Lung (tissue), 12 donors: ENCODE results near the gene BANF2. TPM values are rescaled to one million over a fixed set of nuclear protein-coding genes. Genes with fewer than 3 reads are reported as not detected.
"Not testable (repeated sequence)": the region's sequence is repeated elsewhere in the genome, so short reads cannot be mapped to it uniquely, and the experiment has no call there.

ENCODE experiments used
- ATAC-seq: fragments of 200-7000 bp; cut with Tn5 transposase; one replicate; pipeline ENCODE4 v1.9.1; 2020; ENCODE audit warnings: moderate number of reproducible peaks; ENCODE audit not compliant: insufficient read depth, low FRiP score
- DNase-seq, 3 donors: peaks; one replicate each; pipeline ENCODE4 v3.0.0-alpha.2; 2013 to 2017
- H3K27ac ChIP-seq, 2 donors: one replicate each; pipeline ENCODE4 v1.5.1; 2013; ENCODE audit warnings: mild to moderate bottlenecking in 2 of 2, moderate library complexity in 2 of 2, control low read depth in 1 of 2, inconsistent platforms in 1 of 2, low read depth in 1 of 2, low read length in 1 of 2
- H3K27me3 ChIP-seq, 3 donors: one replicate each; pipeline ENCODE4 v1.5.1; 2013; ENCODE audit warnings: low read length in 2 of 3; ENCODE audit not compliant: control insufficient read depth in 3 of 3, insufficient read depth in 3 of 3
- H3K36me3 ChIP-seq, 4 donors: one replicate each; pipeline ENCODE4 v1.5.1; 2013; ENCODE audit warnings: low read length in 4 of 4, mild to moderate bottlenecking in 1 of 4, moderate library complexity in 1 of 4; ENCODE audit not compliant: control insufficient read depth in 4 of 4, insufficient read depth in 4 of 4
- H3K4me1 ChIP-seq, 5 donors: one replicate each; pipeline ENCODE4 v1.5.1; 2013; ENCODE audit warnings: low read length in 5 of 5, mild to moderate bottlenecking in 2 of 5, moderate library complexity in 1 of 5; ENCODE audit not compliant: control insufficient read depth in 5 of 5, insufficient read depth in 5 of 5
- H3K4me3 ChIP-seq: one replicate; pipeline ENCODE4 v1.5.1; 2013; ENCODE audit warnings: mild to moderate bottlenecking, control low read depth, moderate library complexity
- H3K9ac ChIP-seq, 2 donors: one replicate each; pipeline ENCODE4 v1.5.1; 2013; ENCODE audit warnings: low read length in 2 of 2, control low read depth in 1 of 2; ENCODE audit not compliant: insufficient read depth in 1 of 2
- H3K9me3 ChIP-seq, 4 donors: one replicate each; pipeline ENCODE4 v1.5.1; 2013; ENCODE audit warnings: low read length in 3 of 4, mild to moderate bottlenecking in 1 of 4, moderate library complexity in 1 of 4; ENCODE audit not compliant: control insufficient read depth in 4 of 4, insufficient read depth in 3 of 4
- CTCF ChIP-seq: IDR thresholded peaks from 2 replicates; pipeline ENCODE4 v1.5.1; 2012; ENCODE audit warnings: mild to moderate bottlenecking; ENCODE audit errors: control extremely low read depth, extremely low read depth
- WGBS, 2 donors: extraction: QIAGEN DNeasy Blood & Tissue Kit; methylation state at CpG; one replicate each; pipeline ENCODE4 v1.1.7; 2013; 5-methylcytosine and 5-hydroxymethylcytosine counted together
- polyA plus RNA-seq, 2 donors: library from polyadenylated mRNA; stranded (reverse); fragments of 200-250 nt; gene quantifications; one replicate each; pipeline ENCODE4 v1.2.1, GENCODE V29; 2013
- total RNA-seq, 2 donors: library from RNA; depleted of rRNA in 1 of 2; stranded (reverse); fragments of >200 nt in 1 of 2; gene quantifications; one replicate each; pipeline ENCODE4 v1.2.1, GENCODE V29; 2014 to 2021
- donor health status: control.
- donor health status: control.
- donor health status: Bipolar disorder and iron deficiency.
- donor health status: healthy.
- donor health status: DM: yes; HTN: yes; CAD: no.

Gene BANF2
- total and polyA plus RNA-seq, 4 donors, result not detected

DNA sequence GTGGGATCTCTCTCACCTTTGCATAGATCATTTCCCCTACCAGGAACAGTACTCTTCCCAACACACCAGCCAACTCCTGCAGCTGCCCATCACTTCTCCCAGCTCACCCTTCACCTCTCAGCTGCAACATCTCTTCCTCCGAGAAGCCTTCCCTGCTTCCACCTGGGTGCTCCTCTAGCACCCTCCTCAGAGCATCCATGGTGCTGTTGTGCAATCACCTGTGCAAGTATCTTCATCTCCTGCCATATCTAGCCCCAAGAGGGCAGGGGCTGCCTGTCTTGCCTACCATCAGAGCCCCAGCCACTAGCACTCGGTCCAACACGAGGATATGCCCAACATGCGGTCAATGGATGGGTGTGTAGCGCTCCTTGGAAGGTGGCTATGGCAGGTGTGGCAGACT, 75.8 kb downstream of the BANF2 start:
- Histone ChIP-seq H3K27me3 (no peaks in the 10 kb centered on the region), H3K27ac (no peak overlapping the region), H3K36me3 (no peaks in the 10 kb centered on the region), H3K4me3 (no peak overlapping the region), H3K9me3 (no peaks in the 10 kb centered on the region), H3K9ac (no peak overlapping the region), H3K4me1 (peaks cover 0 to 13% (median 0%) of the 10 kb centered on the region in 5 donors)
- no peak for ATAC-seq
- TF ChIP-seq CTCF, result no peak
- DNase-seq, result no peak
- 97 to 100% methylated on average over 5 of the region's 5 CpGs for WGBS, 2 donors

- WGBS, 2 donors, result 84 to 95% methylated on average over 2 of the region's 2 CpGs
- no peak for DNase-seq
- Histone ChIP-seq H3K27ac (no peak overlapping the region), H3K27me3 (no peaks in the 10 kb centered on the region), H3K9ac (no peak overlapping the region), H3K36me3 (no peaks in the 10 kb centered on the region), H3K4me1 (peaks cover 0 to 8% (median 0%) of the 10 kb centered on the region in 5 donors), H3K4me3 (no peak overlapping the region), H3K9me3 (no peaks in the 10 kb centered on the region)
- ATAC-seq, result no peak
- TF ChIP-seq CTCF, result no peak
Measured at GRCh38 chr20:17776551-17776950, 76.8 kb downstream of the BANF2 start.

GRCh38 chr20:17779011-17779410, 79.2 kb downstream of the BANF2 start:
- H3K9me3 ChIP-seq, H3K36me3 ChIP-seq, ATAC-seq, H3K4me3 ChIP-seq, H3K9ac ChIP-seq, H3K27me3 ChIP-seq, H3K27ac ChIP-seq, DNase-seq, H3K4me1 ChIP-seq: not testable (repeated sequence)
- 96 to 99% methylated on average over 25 to 32 of the region's 32 CpGs for WGBS, 2 donors

- Histone ChIP-seq H3K27ac (no peak overlapping the region), H3K4me3 (no peak overlapping the region), H3K27me3 (no peaks in the 10 kb centered on the region), H3K36me3 (no peaks in the 10 kb centered on the region), H3K9ac (no peak overlapping the region), H3K4me1 (peaks cover 0 to 11% (median 0%) of the 10 kb centered on the region in 5 donors), H3K9me3 (no peaks in the 10 kb centered on the region)
- DNase-seq, result no peak
- 78 to 81% methylated on average over 3 of the region's 3 CpGs for WGBS, 2 donors
- ATAC-seq, result no peak
- no peak for TF ChIP-seq CTCF
Measured at GRCh38 chr20:17782768-17783167, 83.0 kb downstream of the BANF2 start.
